Measurements from ENCODE around the gene ARHGAP28.

DNA sequence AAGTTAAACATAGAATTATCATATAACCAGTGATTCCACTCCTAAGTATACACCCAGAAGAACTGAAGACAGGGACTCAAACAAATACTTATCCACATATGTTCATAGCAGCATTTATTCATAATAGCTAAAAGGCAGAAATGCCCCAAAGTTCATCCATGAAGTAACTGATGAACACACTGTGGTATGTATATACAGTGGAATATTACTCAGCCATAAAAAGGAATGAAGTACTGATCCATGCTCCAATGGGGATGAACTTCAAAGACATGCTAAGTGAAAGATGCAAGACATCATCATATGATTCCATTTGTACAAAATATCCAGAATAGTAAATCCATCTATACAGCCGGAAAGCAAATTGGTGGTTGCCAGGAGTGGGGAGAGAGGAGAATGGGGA lies 230.6 kb downstream of the ARHGAP28 start:
- TF ChIP-seq CTCF (IDR thresholded peaks at IDR 0.05) (no peak), POLR2AphosphoS5 (IDR thresholded peaks at IDR 0.05) (no peak), POLR2A (IDR thresholded peaks at IDR 0.05) (no peak)
